Activated naive CD8-positive, alpha-beta T cell (primary cell): ENCODE results near the gene CIITA.
"Not testable (repeated sequence)": the region's sequence is repeated elsewhere in the genome, so short reads cannot be mapped to it uniquely, and the experiment has no call there.

Experiments
- H3K27ac Mint-ChIP-seq: one replicate; pipeline ENCODE4 v1.8.0; 2021; ENCODE audit warnings: mixed read lengths
- H3K27me3 Mint-ChIP-seq: one replicate; pipeline ENCODE4 v1.8.0; 2021; ENCODE audit warnings: mixed read lengths
- H3K36me3 Mint-ChIP-seq: one replicate; pipeline ENCODE4 v1.8.0; 2021; ENCODE audit warnings: mixed read lengths
- H3K4me1 Mint-ChIP-seq: one replicate; pipeline ENCODE4 v1.8.0; 2021; ENCODE audit warnings: low read depth, mixed read lengths
- H3K4me3 Mint-ChIP-seq: one replicate; pipeline ENCODE4 v1.8.0; 2021; ENCODE audit warnings: mild to moderate bottlenecking, mixed read lengths
- H3K9me3 Mint-ChIP-seq: one replicate; pipeline ENCODE4 v1.8.0; 2021; ENCODE audit warnings: low read depth, mixed read lengths

The CIITA gene

GRCh38 chr16:10938796-10939648, 62.0 kb downstream of the CIITA start:
- Mint-ChIP-seq H3K27me3 (no peaks in the 10 kb centered on the region), H3K4me1 (peaks cover 78% of the 10 kb centered on the region), H3K4me3 (peak overlapping the region; percentile 95), H3K9me3 (no peaks in the 10 kb centered on the region), H3K27ac (no peak overlapping the region), H3K36me3 (peaks cover 12% of the 10 kb centered on the region)

- Mint-ChIP-seq H3K4me1 (peaks cover 75% of the 10 kb centered on the region), H3K36me3 (peaks cover 12% of the 10 kb centered on the region), H3K4me3 (peak overlapping the region; percentile 95), H3K9me3 (no peaks in the 10 kb centered on the region), H3K27me3 (no peaks in the 10 kb centered on the region), H3K27ac (peak overlapping the region; percentile 79)
Observed at GRCh38 chr16:10939649-10940234, 62.7 kb downstream of the CIITA start.

GRCh38 chr16:10940501-10941079, 63.6 kb downstream of the CIITA start:
- H3K27ac Mint-ChIP-seq: peak overlapping the region; percentile 79
- H3K4me3 Mint-ChIP-seq: peak overlapping the region; percentile 95
- H3K27me3 Mint-ChIP-seq: no peaks in the 10 kb centered on the region
- no peaks in the 10 kb centered on the region for H3K9me3 Mint-ChIP-seq
- peaks cover 12% of the 10 kb centered on the region for H3K36me3 Mint-ChIP-seq
- H3K4me1 Mint-ChIP-seq: peaks cover 75% of the 10 kb centered on the region

- Mint-ChIP-seq H3K27ac (peak overlapping the region; percentile 79), H3K27me3 (no peaks in the 10 kb centered on the region), H3K4me3 (peak overlapping the region; percentile 95), H3K4me1 (peaks cover 76% of the 10 kb centered on the region), H3K36me3 (peaks cover 9% of the 10 kb centered on the region), H3K9me3 (no peaks in the 10 kb centered on the region)
Observed at GRCh38 chr16:10941127-10941933, 64.3 kb downstream of the CIITA start.

- not testable (repeated sequence) for H3K9me3 Mint-ChIP-seq, H3K27me3 Mint-ChIP-seq, H3K27ac Mint-ChIP-seq, H3K36me3 Mint-ChIP-seq
- Mint-ChIP-seq H3K4me1 (peaks cover 75% of the 10 kb centered on the region), H3K4me3 (peak overlapping the region; percentile 95)
Observed at GRCh38 chr16:10941935-10942351, 64.9 kb downstream of the CIITA start.

- peak within 1 kb of the TSS; percentile 79 for H3K27ac Mint-ChIP-seq
- peak within 1 kb of the TSS; percentile 95 for H3K4me3 Mint-ChIP-seq
- no peaks in the 10 kb centered on the region for H3K27me3 Mint-ChIP-seq
- peaks cover 8% of the 10 kb centered on the region for H3K36me3 Mint-ChIP-seq
- H3K9me3 Mint-ChIP-seq: no peaks in the 10 kb centered on the region
- H3K4me1 Mint-ChIP-seq: peaks cover 75% of the 10 kb centered on the region
Observed at GRCh38 chr16:10942352-10943063, 65.5 kb downstream of the CIITA start, which contains the start of gene DEXI. TSS of gene DEXI (minus strand) at chr16:10942468. CDS start at chr16:10942005, 463 bp downstream.

GRCh38 chr16:10943064-10943353, 66.0 kb downstream of the CIITA start:
- Mint-ChIP-seq H3K36me3 (peaks cover 8% of the 10 kb centered on the region), H3K4me1 (peaks cover 71% of the 10 kb centered on the region), H3K4me3 (peak overlapping the region; percentile 82), H3K27me3 (no peaks in the 10 kb centered on the region), H3K27ac (peak overlapping the region; percentile 54), H3K9me3 (no peaks in the 10 kb centered on the region)

GRCh38 chr16:10944249-10945064, 67.5 kb downstream of the CIITA start, which contains the start of gene CLEC16A:
TSS of gene CLEC16A (plus strand) at chr16:10944564. CDS start at chr16:10944718, 154 bp downstream.
- peak within 1 kb of the TSS; percentile 92 for H3K4me3 Mint-ChIP-seq
- no peaks in the 10 kb centered on the region for H3K27me3 Mint-ChIP-seq
- peaks cover 7% of the 10 kb centered on the region for H3K36me3 Mint-ChIP-seq
- H3K4me1 Mint-ChIP-seq: peaks cover 65% of the 10 kb centered on the region
- H3K9me3 Mint-ChIP-seq: no peaks in the 10 kb centered on the region
- peak within 1 kb of the TSS; percentile 78 for H3K27ac Mint-ChIP-seq

- Mint-ChIP-seq H3K4me3 (peak overlapping the region; percentile 92), H3K27ac (peak overlapping the region; percentile 78), H3K27me3 (no peaks in the 10 kb centered on the region), H3K9me3 (no peaks in the 10 kb centered on the region), H3K36me3 (peaks cover 4% of the 10 kb centered on the region), H3K4me1 (peaks cover 65% of the 10 kb centered on the region)
Observed at GRCh38 chr16:10945065-10945787, 68.2 kb downstream of the CIITA start.

GRCh38 chr16:10946308-10946707, 69.3 kb downstream of the CIITA start:
- H3K4me3 Mint-ChIP-seq: peak overlapping the region; percentile 92
- H3K9me3 Mint-ChIP-seq: no peaks in the 10 kb centered on the region
- peaks cover 63% of the 10 kb centered on the region for H3K4me1 Mint-ChIP-seq
- no peaks in the 10 kb centered on the region for H3K36me3 Mint-ChIP-seq
- H3K27me3 Mint-ChIP-seq: no peaks in the 10 kb centered on the region
- H3K27ac Mint-ChIP-seq: peak overlapping the region; percentile 50

GRCh38 chr16:10947211-10947787, 70.3 kb downstream of the CIITA start:
- no peaks in the 10 kb centered on the region for H3K27me3 Mint-ChIP-seq
- H3K9me3 Mint-ChIP-seq: no peaks in the 10 kb centered on the region
- H3K4me1 Mint-ChIP-seq: peaks cover 63% of the 10 kb centered on the region
- H3K27ac Mint-ChIP-seq: no peak overlapping the region
- no peaks in the 10 kb centered on the region for H3K36me3 Mint-ChIP-seq
- H3K4me3 Mint-ChIP-seq: no peak overlapping the region

GRCh38 chr16:10949424-10949970, 72.5 kb downstream of the CIITA start:
- no peaks in the 10 kb centered on the region for H3K9me3 Mint-ChIP-seq
- H3K27me3 Mint-ChIP-seq: no peaks in the 10 kb centered on the region
- peak overlapping the region; percentile 62 for H3K4me3 Mint-ChIP-seq
- peak overlapping the region; percentile 88 for H3K27ac Mint-ChIP-seq
- peaks cover 64% of the 10 kb centered on the region for H3K4me1 Mint-ChIP-seq
- H3K36me3 Mint-ChIP-seq: no peaks in the 10 kb centered on the region
